Left lobe of liver (tissue), 2 donors: ENCODE results near the gene PIAS4. TPM values are rescaled to one million over a fixed set of nuclear protein-coding genes. Genes with fewer than 3 reads are reported as not detected.
A peak's percentile ranks its signal among the peaks of the same experiment; 100 is the strongest.
"Not testable (repeated sequence)": the region's sequence is repeated elsewhere in the genome, so short reads cannot be mapped to it uniquely, and the experiment has no call there.

Experiments used
- ATAC-seq: fragments of 200-7000 bp; cut with Tn5 transposase; one replicate; pipeline ENCODE4 v1.9.1; 2020; ENCODE audit warnings: mild to moderate bottlenecking, moderate library complexity
- DNase-seq: peaks from one replicate; pipeline ENCODE4 v3.0.0-alpha.2; 2020; ENCODE audit warnings: low spot score
- total RNA-seq: library from RNA; stranded (reverse); gene quantifications from one replicate; pipeline ENCODE4 v1.2.1, GENCODE V29; 2021
- donor health status: DM: no; HTN: no; CAD: no; lungs with moderate emphysema.
- donor health status: DM: no; HTN: yes; CAD: no.

The PIAS4 gene
- total RNA-seq, 1 donor from 2014 or later: 13.6 TPM

DNA sequence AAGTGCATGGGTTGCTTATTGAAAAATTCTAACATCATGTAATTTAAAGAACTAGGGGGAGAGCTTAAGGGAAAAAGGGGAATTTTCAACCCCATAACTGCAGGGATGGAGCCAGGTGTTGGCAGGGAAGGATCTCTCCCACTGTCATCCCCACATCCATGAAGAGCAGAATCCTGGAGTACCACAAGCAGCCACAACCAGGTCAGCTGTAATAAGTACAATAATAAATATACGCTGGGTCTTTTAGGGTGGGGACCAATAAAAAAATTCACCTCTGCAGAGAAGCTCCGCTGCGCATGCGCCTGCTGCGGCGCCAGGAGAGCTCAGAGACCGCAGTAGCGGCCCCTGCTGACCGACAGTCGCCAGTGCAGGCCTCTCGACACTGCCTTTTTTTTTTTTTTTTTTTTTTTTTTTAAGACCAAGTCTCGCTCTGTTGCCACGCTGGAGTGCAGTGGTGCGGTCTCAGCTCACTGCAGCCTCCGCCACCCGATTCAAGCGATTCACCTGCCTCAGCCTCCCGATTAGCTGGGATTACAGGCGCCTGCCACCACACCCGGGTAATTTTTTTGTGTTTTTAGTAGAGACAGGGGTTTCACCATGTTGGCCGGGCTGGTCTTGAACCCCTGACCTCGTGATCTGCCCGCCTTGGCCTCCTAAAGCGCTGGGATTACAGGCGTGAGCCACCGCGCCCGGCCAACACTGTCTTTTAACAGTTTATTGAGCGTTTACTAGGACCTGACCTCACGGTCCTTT is 19.7 kb upstream of the PIAS4 start:
- peak; percentile 48 for ATAC-seq
- DNase-seq: peak; percentile 89

DNA sequence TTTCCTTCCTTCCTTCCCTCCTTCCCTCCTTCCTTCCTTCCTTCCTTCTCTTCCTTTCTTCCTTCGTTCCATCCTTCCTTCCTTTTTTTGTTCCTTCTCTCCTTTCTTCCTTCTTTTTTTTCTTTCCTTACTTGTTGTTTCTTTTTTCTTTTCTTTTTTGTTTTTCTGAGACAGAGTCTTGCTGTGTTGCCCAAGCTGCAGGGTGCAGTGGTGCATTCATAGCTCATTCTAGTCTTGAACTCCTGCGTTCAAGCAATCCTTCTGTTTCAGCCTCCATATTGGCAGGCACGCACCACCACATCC is 16.8 kb upstream of the PIAS4 start:
- DNase-seq: no peak
- no peak for ATAC-seq

- DNase-seq (no peak), ATAC-seq (no peak)
Observed at GRCh38 chr19:3995607-3996006, 11.9 kb upstream of the PIAS4 start.

DNA sequence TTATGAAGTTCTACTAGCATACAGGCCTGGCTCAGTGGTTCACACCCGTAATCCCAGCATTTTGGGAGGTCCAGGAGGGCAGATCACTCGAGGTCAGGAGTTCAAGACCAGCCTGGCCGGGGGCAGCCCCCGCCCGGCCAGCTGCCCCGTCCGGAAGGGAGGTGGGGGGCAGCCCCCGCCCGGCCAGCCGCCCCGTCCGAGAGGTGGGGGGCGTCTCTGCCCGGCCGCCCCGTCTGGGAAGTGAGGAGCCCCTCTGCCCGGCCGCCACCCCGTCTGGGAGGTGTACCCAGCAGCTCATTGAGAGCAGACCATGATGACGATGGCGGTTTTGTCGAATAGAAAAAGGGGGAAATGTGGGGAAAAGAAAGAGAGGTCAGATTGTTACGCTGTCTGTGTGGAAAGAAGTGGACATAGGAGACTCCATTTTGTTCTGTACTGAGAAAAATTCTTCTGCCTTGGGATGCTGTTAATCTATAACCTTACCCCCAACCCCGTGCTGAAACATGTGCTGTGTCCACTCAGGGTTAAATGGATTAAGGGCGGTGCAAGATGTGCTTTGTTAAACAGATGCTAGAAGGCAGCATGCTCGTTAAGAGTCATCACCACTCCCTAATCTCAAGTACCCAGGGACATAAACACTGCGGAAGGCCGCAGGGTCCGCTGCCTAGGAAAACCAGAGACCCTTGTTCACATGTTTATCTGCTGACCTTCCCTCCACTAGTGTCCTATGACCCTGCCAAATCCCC is 8.7 kb upstream of the PIAS4 start:
- not testable (repeated sequence) for DNase-seq, ATAC-seq

DNA sequence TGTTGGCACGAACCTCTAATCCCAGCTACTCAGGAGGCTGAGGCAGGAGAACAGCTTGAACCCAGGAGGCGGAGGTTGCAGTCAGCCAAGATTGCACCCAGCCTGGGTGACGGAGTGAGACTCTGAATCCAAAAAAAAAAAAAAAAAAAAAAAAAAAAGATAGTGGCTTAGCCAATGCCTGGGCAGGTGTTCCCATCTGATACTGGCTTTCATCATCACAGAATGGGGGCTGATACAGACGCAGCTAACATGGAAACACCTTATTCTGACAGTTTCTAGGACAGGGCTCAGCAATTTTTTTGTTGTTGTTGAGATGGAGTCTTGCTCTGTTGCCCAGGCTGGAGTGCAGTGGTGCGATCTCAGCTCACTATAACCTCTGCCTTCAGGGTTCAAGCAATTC is 6.7 kb upstream of the PIAS4 start:
- DNase-seq: not testable (repeated sequence)
- peak; percentile 50 for ATAC-seq

DNA sequence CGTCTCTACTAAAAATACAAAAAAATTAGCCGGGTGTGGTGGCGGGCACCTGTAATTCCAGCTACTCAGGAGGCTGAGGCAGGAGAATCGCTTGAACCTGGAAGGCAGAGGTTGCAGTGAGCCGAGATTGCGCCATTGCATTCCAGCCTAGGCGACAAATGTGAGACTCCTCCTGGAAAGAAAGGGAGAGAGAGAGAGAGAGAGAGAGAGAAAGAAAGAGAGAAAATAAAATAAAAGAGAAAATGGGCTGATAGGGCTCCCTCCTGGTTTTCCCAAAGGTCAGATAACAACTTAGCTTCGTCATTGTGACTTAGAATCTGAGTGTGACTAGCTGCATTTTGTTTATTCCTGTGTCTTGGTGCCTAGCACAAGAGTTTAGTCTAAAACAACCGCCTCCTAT is 2.1 kb upstream of the PIAS4 start:
- ATAC-seq, DNase-seq: not testable (repeated sequence)

DNA sequence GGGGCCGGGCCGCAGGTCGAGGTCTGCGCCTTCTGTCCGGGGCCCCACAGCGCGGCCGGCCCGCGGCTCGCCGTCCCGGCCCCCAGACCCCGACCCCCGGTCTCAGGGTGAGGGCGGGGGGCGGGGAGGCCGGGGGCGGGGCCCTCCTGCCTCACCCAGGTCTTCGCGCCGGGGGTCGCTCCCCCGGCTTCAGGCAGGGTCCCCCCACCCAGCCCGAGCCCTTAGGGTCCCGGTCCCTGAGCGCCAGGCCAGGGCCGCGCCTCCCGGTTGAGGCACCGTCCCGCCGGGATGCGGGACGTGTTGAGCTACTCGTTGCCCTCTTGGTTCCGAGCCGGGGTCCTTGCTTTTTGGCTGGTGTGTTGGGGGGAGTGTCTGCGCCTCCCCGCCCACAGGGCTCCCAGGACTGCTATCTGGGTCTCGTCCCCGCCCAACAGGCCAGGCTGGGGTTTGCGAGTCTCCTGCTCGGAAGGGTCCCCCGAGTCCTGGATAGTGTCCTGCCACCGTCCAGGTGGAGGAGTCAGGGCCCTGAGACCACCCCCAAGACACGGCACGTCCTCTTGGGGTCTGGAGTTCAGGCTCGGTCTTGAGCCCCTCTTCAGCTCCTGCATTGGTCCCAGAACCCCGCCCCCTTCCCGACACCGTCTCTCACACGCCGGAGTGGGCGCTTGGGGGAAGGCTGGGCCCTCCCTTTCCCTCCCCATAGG is 452 bp downstream of the PIAS4 start:
- ATAC-seq (peak; percentile 1), DNase-seq (peak; percentile 57)

DNA sequence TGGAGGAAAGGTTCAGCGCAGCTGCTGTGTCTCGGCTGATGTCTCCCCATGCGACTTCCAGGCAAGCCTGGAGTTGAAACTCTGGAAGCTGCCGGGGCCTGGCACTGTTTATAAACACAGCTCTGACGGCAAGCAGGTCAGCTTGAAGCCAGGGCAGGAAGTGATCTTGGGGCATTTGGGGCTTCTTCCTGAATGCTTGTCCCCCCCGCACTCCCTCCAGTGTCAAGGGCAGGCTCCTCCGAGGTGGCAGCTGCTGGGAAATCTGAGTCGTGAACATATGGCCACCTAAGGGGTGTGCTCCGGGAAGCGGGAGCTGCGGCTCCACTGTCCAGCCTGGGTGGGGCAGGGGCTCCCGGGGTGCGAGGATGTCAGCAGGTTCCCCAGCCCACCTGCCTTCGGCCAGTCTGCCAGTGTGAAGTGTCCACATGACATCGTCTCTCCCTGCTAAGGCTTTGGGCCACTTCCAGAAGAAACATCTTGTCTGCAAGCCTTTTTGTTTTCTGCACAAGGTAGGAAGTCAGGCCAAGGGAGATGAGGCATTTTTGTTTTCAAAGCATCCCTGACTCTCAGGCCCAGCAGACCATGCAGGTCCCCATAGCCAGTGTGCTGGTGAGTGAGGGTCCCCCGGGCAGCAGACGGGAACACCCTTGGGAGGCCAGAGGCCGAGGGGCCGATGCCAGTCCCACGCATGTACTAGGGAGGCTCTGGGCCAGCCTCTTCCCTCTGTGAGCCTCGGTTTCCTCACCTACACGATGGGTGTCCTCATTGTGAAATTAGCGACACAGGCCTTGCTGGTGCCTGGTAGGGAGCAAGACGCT is 2.7 kb downstream of the PIAS4 start:
- ATAC-seq: no peak

GRCh38 chr19:4010808-4011110 is 3.2 kb downstream of the PIAS4 start:
- DNase-seq (no peak), ATAC-seq (no peak)

More for the DNA sequence above, 2.7 kb downstream of the PIAS4 start:
- DNase-seq: peak; percentile 44

DNA sequence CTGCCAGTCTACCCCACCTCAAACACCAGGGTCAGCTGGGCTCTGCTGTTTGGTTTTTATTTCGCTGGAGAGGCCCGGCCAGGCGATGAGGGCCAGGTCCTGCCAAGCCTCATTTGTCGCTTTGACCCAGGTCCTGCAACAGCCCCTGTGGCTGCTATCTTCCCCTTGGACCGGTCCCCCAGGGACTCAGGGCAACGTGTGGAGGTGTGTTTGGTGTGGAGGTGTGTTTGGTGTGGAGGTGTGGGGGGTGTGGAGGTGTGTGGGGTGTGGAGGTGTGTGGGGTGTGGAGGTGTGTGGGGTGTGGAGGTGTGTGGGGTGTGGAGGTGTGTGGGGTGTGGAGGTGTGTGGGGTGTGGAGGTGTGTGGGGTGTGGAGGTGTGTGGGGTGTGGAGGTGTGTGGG is 3.9 kb downstream of the PIAS4 start:
- ATAC-seq: not testable (repeated sequence)
- DNase-seq: peak; percentile 44

DNA sequence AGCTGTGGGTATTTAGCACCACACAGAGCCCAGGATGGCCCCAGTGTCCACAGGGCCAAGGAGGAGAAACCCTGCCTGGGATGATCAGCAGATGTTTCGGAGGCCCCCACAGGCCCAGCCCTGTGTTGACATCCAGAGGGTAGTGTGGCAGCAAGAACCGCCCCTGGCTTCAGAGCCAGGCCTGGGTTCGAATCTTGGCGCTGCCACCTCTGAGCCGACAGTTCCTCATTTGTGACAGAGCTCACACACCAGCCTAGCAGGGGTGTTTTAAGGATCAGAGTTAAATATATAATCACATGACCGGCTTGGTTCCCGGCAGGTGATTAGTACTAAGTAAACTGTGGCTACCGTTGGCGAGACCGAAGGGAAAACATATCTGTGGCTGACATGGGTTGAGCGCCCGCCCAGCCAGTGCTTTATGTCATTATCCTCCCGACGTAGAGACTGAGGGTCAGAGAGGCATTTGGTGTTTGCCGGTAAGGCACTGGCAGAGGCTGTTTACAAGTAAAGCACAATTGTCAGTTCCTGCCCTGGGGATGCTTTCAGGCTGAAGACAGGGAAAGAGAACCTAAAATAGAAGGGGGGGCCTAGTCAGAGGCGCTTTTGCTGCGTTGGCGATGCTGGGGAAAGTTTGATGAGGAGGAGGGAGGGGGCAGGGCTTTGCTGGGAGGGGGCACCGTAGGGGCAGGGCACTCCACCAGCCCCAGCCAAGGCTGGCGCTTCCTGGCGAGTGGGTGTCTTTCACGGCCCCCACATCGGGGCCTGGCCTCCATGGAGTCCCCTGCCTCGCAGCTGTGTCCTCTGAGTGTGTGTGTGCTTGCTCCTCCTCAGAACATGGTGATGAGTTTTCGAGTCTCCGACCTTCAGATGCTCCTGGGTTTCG is 4.8 kb downstream of the PIAS4 start:
- ATAC-seq (peak; percentile 55), DNase-seq (peak; percentile 68)

GRCh38 chr19:4012975-4013634 is 5.6 kb downstream of the PIAS4 start:
- no peak for ATAC-seq
- DNase-seq: peak; percentile 45

GRCh38 chr19:4013886-4014540 is 6.5 kb downstream of the PIAS4 start:
- DNase-seq: no peak
- ATAC-seq: no peak

- DNase-seq: peak; percentile 44
- no peak for ATAC-seq
Observed at GRCh38 chr19:4014541-4015491, 7.3 kb downstream of the PIAS4 start.

DNA sequence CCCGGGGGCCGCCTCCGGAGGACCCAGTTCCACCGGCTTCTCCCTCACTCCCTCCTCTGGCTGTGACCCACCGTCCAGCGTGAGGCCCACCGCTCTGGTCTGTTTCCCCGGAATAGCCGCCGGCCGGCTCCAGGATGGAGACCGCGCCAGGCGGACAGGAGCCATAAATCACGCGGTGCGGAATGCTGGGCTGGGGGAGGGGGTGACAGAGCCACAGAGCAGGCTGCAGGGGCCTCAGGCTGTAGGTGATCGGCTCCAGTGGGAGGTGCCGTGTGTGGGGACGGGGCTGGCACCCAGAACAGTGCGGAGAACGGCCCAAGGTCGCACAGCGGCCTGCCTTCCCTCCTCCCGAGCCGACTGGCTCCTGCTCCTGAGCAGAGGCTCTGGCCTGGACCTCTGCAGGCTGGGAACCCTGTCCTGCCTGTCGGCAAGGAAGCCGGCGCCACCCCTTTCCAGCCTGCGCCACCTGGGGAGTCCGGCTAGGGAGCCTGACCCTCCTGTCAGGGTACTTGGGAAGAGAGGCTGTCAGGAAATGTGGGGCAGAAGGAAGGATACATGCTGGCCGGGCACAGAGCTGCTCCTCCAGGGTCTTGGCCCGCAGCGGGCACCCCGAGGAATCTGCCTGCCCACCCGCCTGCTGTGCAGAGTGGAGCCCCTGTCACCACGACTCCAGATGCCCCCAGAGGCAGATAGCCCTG is 8.3 kb downstream of the PIAS4 start:
- DNase-seq: peak; percentile 45
- ATAC-seq: peak; percentile 10

GRCh38 chr19:4016486-4016885 is 8.9 kb downstream of the PIAS4 start:
- DNase-seq: peak; percentile 49
- ATAC-seq: peak; percentile 47

- ATAC-seq (no peak), DNase-seq (peak; percentile 44)
Observed at GRCh38 chr19:4016903-4017638, 9.5 kb downstream of the PIAS4 start.
